Kidney epithelial cell (primary cell): ENCODE data around the gene PPP1R12A. TPM values are rescaled to one million over a fixed set of nuclear protein-coding genes. Genes with fewer than 3 reads are reported as not detected.

ENCODE experiments used
- DNase-seq: peaks from one replicate; pipeline ENCODE4 v3.0.0-alpha.2; 2010; ENCODE audit warnings: low read depth
- H3K27me3 ChIP-seq: 2 replicates; pipeline ENCODE4 v1.6.0; 2011; ENCODE audit warnings: low read length; ENCODE audit not compliant: control insufficient read depth, insufficient read depth
- H3K36me3 ChIP-seq: 2 replicates; pipeline ENCODE4 v1.5.1; 2011; ENCODE audit warnings: low read length; ENCODE audit not compliant: control insufficient read depth, insufficient read depth
- H3K4me3 ChIP-seq: 2 replicates; pipeline ENCODE4 v1.5.1; 2011; ENCODE audit warnings: low read depth, mild to moderate bottlenecking, control low read depth, low read length
- CTCF ChIP-seq: IDR thresholded peaks from 2 replicates; pipeline ENCODE4 v1.5.1; 2011; ENCODE audit warnings: mild to moderate bottlenecking, moderate library complexity, low read length, control low read depth, inconsistent platforms; ENCODE audit not compliant: insufficient read depth, poor library complexity, severe bottlenecking
- total RNA-seq: library from RNA; depleted of rRNA; stranded (reverse); fragments of >200 nt; gene quantifications from 2 replicates; pipeline ENCODE4 v1.2.3, GENCODE V29; 2015

The PPP1R12A gene
- total RNA-seq, 1 donor from 2014 or later: 47.2 TPM

DNA sequence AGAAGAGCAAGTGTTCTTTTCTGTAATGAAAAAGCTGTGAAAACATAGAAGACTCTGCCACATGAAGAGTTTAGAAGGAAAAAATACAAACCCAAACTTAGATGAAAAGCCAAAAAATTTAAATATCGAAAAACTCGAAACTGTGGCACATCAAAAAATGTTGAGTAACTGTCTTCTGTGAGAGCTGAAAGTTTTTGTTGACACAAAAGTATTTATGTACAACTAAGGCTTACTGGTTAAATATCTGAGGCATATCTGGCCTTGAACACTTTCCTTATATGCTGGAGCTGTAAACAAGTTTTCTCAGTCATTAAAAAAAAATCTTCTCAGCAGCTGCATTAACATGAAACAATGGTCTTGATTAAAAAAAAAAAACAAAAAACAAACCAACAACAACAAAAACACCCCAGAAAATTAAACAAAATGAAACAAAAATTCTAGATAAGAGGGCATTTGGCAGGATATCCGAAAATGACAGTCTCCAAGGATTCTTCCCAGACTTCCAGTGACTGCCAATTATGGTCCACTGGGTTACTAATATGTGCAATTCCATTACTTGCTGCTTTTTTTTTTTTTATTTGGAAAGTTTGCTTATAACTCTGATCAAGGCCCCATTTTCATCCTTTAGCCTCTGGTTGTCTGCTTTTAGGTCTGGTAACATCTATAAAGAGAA is 159.4 kb downstream of the PPP1R12A start:
- Histone ChIP-seq H3K27me3 (no peaks in the 10 kb centered on the region), H3K4me3 (no peak overlapping the region), H3K36me3 (no peaks in the 10 kb centered on the region)
- no peak for DNase-seq
- no peak for TF ChIP-seq CTCF

GRCh38 chr12:79773896-79774295 is 161.0 kb downstream of the PPP1R12A start:
- no peak for DNase-seq
- no peak for TF ChIP-seq CTCF
- no peaks in the 10 kb centered on the region for H3K27me3 ChIP-seq
- no peak overlapping the region for H3K4me3 ChIP-seq
- no peaks in the 10 kb centered on the region for H3K36me3 ChIP-seq

- no peak for TF ChIP-seq CTCF
These were observed 164.9 kb downstream of the PPP1R12A start for GRCh38 chr12:79769860-79770485.

GRCh38 chr12:79769189-79769859 is 165.6 kb downstream of the PPP1R12A start:
- TF ChIP-seq CTCF: no peak
- no peak for DNase-seq
- no peaks in the 10 kb centered on the region for H3K27me3 ChIP-seq
- H3K4me3 ChIP-seq: no peak overlapping the region
- H3K36me3 ChIP-seq: no peaks in the 10 kb centered on the region

More at GRCh38 chr12:79769860-79770485, 164.9 kb downstream of the PPP1R12A start:
- Histone ChIP-seq H3K4me3 (no peak overlapping the region), H3K27me3 (no peaks in the 10 kb centered on the region), H3K36me3 (no peaks in the 10 kb centered on the region)
- no peak for DNase-seq

DNA sequence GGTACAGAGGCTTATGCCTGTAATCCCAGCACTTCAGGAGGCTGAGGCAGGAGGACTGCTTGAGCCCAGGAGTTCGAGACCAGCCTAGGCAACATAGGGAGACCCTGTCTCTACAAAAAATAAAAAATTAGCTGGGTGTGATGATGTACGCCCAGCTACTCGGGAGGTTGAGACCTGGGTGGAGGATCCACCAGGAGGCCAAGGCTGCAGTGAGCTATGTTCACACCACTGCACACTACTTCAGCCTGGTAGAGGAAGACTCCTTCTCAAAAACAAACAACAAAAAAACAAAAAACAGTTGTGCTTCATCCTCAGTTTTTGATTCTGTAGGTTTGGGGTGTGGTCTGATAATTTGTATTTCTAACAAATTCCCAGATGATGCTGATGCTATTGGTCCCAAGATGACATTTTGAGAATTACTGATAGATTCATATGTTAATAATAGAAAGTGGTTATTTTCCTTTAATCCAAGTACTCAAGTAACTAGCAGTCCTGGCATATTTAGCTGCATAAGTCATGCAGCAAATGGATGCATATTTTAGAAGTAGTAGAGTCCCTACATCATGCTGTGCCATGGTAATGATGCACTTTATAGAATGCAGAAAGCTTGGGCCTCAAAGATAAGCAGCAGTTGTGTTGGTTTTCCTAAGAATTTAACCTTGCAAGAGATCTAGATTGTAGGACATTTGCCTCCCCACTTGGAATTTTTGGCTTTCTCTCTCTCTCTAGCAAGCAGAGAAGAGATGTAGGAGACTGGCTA is 168.0 kb downstream of the PPP1R12A start:
- TF ChIP-seq CTCF: no peak
- Histone ChIP-seq H3K4me3 (no peak overlapping the region), H3K36me3 (no peaks in the 10 kb centered on the region), H3K27me3 (no peaks in the 10 kb centered on the region)
- no peak for DNase-seq
